ENCODE measurements around the gene FKBP2.
A peak's percentile ranks its signal among the peaks of the same experiment; 100 is the strongest.

DNA sequence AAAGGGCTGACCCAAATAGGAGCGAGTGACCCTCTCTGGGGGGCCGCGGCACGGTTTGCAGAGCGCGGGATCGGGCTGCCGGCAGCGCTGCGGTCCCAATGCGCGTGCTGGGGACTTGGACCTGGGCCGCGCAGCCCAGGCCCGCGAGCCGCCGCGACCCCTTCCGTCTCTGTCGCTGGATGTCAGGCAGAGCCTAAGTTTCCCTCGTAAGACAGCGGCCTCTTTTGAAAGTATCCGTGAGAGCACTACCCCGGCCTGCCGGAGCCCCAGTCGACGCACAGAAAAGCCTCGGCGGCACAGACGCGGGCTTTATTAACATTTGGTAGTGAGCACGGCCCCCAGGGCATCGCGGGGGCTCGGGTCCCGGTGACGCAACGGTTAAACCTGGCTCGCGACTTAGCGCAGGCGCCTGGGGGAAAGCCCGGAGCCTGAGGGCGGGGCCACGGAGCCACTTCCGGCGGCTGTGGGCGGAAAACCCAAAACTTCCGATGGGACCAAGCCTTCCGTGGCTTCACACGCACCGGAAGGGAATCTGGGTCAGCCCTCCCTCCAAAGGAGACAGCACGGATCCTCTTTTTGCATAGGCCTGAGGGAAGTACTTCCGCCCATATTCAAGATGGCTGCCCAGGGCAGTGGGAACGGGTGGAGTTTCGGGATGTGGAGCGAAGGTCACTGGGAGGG is 28.8 kb downstream of the FKBP2 start:
- TF ChIP-seq ZNF621 (tag by site-specific recombination; IDR thresholded peaks at IDR 0.05), result no peak
- peak; percentile 60; the same call in 1 of the 2 replicates for TF ChIP-seq EGR2 (tag by site-specific recombination; IDR thresholded peaks at IDR 0.05; ENCODE audit: low read depth)
- TF ChIP-seq ZNF335 (tag by site-specific recombination; conservative IDR thresholded peaks at IDR 0.05), result peak; percentile 79
- peak; percentile 84 for TF ChIP-seq ZEB2 (tag by site-specific recombination; IDR thresholded peaks at IDR 0.05)
- 0 out of 2 replicates have a peak, but pooled peaks have one; percentile 25 for TF ChIP-seq CTCF (tag by site-specific recombination; IDR thresholded peaks at IDR 0.05)
- TF ChIP-seq, protein P1, sequence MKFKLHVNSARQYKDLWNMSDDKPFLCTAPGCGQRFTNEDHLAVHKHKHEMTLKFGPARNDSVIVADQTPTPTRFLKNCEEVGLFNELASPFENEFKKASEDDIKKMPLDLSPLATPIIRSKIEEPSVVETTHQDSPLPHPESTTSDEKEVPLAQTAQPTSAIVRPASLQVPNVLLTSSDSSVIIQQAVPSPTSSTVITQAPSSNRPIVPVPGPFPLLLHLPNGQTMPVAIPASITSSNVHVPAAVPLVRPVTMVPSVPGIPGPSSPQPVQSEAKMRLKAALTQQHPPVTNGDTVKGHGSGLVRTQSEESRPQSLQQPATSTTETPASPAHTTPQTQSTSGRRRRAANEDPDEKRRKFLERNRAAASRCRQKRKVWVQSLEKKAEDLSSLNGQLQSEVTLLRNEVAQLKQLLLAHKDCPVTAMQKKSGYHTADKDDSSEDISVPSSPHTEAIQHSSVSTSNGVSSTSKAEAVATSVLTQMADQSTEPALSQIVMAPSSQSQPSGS (tag by site-specific recombination; IDR thresholded peaks at IDR 0.05; ENCODE audit: low read depth), result peak; percentile 57; the same call in 1 of the 2 replicates
- TF ChIP-seq PRDM1 (tag by site-specific recombination; IDR thresholded peaks at IDR 0.05), result no peak
- TF ChIP-seq, protein P2, sequence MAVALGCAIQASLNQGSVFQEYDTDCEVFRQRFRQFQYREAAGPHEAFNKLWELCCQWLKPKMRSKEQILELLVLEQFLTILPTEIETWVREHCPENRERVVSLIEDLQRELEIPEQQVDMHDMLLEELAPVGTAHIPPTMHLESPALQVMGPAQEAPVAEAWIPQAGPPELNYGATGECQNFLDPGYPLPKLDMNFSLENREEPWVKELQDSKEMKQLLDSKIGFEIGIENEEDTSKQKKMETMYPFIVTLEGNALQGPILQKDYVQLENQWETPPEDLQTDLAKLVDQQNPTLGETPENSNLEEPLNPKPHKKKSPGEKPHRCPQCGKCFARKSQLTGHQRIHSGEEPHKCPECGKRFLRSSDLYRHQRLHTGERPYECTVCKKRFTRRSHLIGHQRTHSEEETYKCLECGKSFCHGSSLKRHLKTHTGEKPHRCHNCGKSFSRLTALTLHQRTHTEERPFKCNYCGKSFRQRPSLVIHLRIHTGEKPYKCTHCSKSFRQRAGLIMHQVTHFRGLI (tag by site-specific recombination; IDR thresholded peaks at IDR 0.05), result no peak
- TF ChIP-seq ZNF701 (tag by site-specific recombination; IDR thresholded peaks at IDR 0.05), result no peak
